ENCODE measurements around the gene SLC45A2. TPM values are rescaled to one million over a fixed set of nuclear protein-coding genes. Genes with fewer than 3 reads are reported as not detected.

Gene SLC45A2
- polyA plus RNA-seq, 1 donor from 2014 or later: 1.2 TPM

DNA sequence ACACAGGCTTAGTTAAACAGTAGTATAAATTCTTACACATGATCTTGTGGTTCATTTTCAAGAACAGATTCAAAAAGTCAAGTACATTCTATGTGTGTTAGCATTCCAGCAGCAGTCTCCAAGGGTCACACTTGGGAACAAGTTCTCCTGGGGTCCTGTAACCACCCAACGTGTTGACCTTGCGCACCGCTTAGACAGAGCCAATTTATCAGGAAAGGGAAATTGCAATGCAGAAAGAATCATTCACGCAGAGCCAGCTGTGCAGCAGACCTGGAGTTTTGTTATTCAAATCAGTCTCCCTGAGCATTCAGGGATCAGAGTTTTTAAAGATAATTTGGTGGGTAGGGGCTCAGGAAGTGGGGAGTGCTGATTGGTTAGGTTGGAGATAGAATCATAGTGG is 56.8 kb downstream of the SLC45A2 start:
- no peaks in the 10 kb centered on the region for H3K9me2 ChIP-seq (ENCODE audit: insufficient read depth, low read length)
- H3K27ac ChIP-seq (ENCODE audit: low read length): no peak overlapping the region
- no peaks in the 10 kb centered on the region for H3K36me3 ChIP-seq (ENCODE audit: insufficient read depth, low read length)
- no peaks in the 10 kb centered on the region for H3F3A ChIP-seq (ENCODE audit: insufficient read depth, low read length, poor library complexity, severe bottlenecking)
- no peak overlapping the region for H2AFZ ChIP-seq (ENCODE audit: low read depth, low read length)
- no peak overlapping the region for H3K9ac ChIP-seq (ENCODE audit: low read length)
- H3K4me3 ChIP-seq (ENCODE audit: low read length): no peak overlapping the region
- no peak overlapping the region for H3K4me2 ChIP-seq (ENCODE audit: low read length)
- TF ChIP-seq EZH2 (IDR thresholded peaks at IDR 0.05; ENCODE audit: borderline replicate concordance, insufficient read depth, low read length, poor library complexity, severe bottlenecking): no peak
- no peak for TF ChIP-seq SMC3 (conservative IDR thresholded peaks at IDR 0.05; ENCODE audit: poor library complexity)
- TF ChIP-seq EP300 (conservative IDR thresholded peaks at IDR 0.05; ENCODE audit: poor library complexity, severe bottlenecking): no peak
- no peak for TF ChIP-seq POLR2AphosphoS5 (IDR thresholded peaks at IDR 0.05)
- TF ChIP-seq TAF1 (IDR thresholded peaks at IDR 0.05; ENCODE audit: low read depth): no peak
- no peaks in the 10 kb centered on the region for H3K9me3 ChIP-seq (ENCODE audit: low read length)
- no peaks in the 10 kb centered on the region for H3K27me3 ChIP-seq (ENCODE audit: insufficient read depth, low read depth, low read length)
- H4K20me1 ChIP-seq (ENCODE audit: insufficient read depth): no peaks in the 10 kb centered on the region
- H3K79me2 ChIP-seq (replicated peaks; ENCODE audit: insufficient read depth, low read length): no peaks in the 10 kb centered on the region

DNA sequence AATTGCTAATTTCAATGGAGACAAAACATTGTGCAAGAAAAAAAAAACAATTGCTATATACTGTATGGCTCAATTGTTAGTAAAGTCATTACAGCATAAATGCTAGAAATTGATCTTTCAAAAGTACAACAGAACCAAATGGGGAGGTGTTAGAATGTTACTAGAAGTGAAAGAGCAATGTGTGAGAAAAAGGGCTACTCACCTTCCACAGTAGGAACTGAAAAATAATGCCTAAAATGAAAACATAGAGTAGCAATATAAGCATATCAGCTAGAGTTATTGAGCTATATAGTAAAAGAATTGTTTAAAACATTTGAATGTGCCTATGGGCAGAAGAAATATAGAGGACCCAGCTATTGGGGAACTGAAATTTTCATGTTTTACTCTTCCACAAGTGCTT is 59.2 kb downstream of the SLC45A2 start:
- no peaks in the 10 kb centered on the region for H3F3A ChIP-seq (ENCODE audit: insufficient read depth, low read length, poor library complexity, severe bottlenecking)
- H4K20me1 ChIP-seq (ENCODE audit: insufficient read depth): no peaks in the 10 kb centered on the region
- H3K9me3 ChIP-seq (ENCODE audit: low read length): no peaks in the 10 kb centered on the region
- no peaks in the 10 kb centered on the region for H3K79me2 ChIP-seq (replicated peaks; ENCODE audit: insufficient read depth, low read length)
- H3K4me2 ChIP-seq (ENCODE audit: low read length): no peak overlapping the region
- no peaks in the 10 kb centered on the region for H3K27me3 ChIP-seq (ENCODE audit: insufficient read depth, low read depth, low read length)
- no peaks in the 10 kb centered on the region for H3K9me2 ChIP-seq (ENCODE audit: insufficient read depth, low read length)
- no peaks in the 10 kb centered on the region for H3K36me3 ChIP-seq (ENCODE audit: insufficient read depth, low read length)
- no peak overlapping the region for H3K4me3 ChIP-seq (ENCODE audit: low read length)
- H3K27ac ChIP-seq (ENCODE audit: low read length): no peak overlapping the region
- H2AFZ ChIP-seq (ENCODE audit: low read depth, low read length): no peak overlapping the region
- H3K9ac ChIP-seq (ENCODE audit: low read length): no peak overlapping the region
- no peak for TF ChIP-seq MXI1 (conservative IDR thresholded peaks at IDR 0.05; ENCODE audit: poor library complexity, severe bottlenecking)
- TF ChIP-seq TAF1 (IDR thresholded peaks at IDR 0.05; ENCODE audit: low read depth): no peak
- no peak for TF ChIP-seq RAD21 (conservative IDR thresholded peaks at IDR 0.05)
- no peak for TF ChIP-seq EZH2 (IDR thresholded peaks at IDR 0.05; ENCODE audit: borderline replicate concordance, insufficient read depth, low read length, poor library complexity, severe bottlenecking)
- TF ChIP-seq, protein P1, sequence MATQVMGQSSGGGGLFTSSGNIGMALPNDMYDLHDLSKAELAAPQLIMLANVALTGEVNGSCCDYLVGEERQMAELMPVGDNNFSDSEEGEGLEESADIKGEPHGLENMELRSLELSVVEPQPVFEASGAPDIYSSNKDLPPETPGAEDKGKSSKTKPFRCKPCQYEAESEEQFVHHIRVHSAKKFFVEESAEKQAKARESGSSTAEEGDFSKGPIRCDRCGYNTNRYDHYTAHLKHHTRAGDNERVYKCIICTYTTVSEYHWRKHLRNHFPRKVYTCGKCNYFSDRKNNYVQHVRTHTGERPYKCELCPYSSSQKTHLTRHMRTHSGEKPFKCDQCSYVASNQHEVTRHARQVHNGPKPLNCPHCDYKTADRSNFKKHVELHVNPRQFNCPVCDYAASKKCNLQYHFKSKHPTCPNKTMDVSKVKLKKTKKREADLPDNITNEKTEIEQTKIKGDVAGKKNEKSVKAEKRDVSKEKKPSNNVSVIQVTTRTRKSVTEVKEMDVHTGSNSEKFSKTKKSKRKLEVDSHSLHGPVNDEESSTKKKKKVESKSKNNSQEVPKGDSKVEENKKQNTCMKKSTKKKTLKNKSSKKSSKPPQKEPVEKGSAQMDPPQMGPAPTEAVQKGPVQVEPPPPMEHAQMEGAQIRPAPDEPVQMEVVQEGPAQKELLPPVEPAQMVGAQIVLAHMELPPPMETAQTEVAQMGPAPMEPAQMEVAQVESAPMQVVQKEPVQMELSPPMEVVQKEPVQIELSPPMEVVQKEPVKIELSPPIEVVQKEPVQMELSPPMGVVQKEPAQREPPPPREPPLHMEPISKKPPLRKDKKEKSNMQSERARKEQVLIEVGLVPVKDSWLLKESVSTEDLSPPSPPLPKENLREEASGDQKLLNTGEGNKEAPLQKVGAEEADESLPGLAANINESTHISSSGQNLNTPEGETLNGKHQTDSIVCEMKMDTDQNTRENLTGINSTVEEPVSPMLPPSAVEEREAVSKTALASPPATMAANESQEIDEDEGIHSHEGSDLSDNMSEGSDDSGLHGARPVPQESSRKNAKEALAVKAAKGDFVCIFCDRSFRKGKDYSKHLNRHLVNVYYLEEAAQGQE (IDR thresholded peaks at IDR 0.05; ENCODE audit: borderline replicate concordance): no peak
- TF ChIP-seq, protein P2, sequence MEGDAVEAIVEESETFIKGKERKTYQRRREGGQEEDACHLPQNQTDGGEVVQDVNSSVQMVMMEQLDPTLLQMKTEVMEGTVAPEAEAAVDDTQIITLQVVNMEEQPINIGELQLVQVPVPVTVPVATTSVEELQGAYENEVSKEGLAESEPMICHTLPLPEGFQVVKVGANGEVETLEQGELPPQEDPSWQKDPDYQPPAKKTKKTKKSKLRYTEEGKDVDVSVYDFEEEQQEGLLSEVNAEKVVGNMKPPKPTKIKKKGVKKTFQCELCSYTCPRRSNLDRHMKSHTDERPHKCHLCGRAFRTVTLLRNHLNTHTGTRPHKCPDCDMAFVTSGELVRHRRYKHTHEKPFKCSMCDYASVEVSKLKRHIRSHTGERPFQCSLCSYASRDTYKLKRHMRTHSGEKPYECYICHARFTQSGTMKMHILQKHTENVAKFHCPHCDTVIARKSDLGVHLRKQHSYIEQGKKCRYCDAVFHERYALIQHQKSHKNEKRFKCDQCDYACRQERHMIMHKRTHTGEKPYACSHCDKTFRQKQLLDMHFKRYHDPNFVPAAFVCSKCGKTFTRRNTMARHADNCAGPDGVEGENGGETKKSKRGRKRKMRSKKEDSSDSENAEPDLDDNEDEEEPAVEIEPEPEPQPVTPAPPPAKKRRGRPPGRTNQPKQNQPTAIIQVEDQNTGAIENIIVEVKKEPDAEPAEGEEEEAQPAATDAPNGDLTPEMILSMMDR (IDR thresholded peaks at IDR 0.05; ENCODE audit: poor library complexity, severe bottlenecking): no peak
- no peak for TF ChIP-seq EP300 (conservative IDR thresholded peaks at IDR 0.05; ENCODE audit: poor library complexity, severe bottlenecking)
- TF ChIP-seq SMC3 (conservative IDR thresholded peaks at IDR 0.05; ENCODE audit: poor library complexity): no peak
- no peak for TF ChIP-seq POLR2AphosphoS5 (IDR thresholded peaks at IDR 0.05)

Measured in neural cell (in vitro differentiated cells).